Vagina (tissue), 2 donors: Measurements from ENCODE around the gene RUNX3. TPM values are rescaled to one million over a fixed set of nuclear protein-coding genes. Genes with fewer than 3 reads are reported as not detected.

Experiments
- DNase-seq, 2 donors: peaks; one replicate each; pipeline ENCODE4 v3.0.0-alpha.2; 2017; ENCODE audit errors: extremely low spot score in 2 of 2
- H3K27ac ChIP-seq: fragments of 200-600 bp; sonication (generic); one replicate; pipeline ENCODE4 v1.5.1; 2019
- H3K27me3 ChIP-seq: fragments of 200-600 bp; sonication (generic); one replicate; pipeline ENCODE4 v1.5.1; 2019
- H3K36me3 ChIP-seq, 2 donors: fragments of 200-600 bp; sonication (generic); one replicate each; pipeline ENCODE4 v1.5.1; 2017 to 2019
- H3K4me1 ChIP-seq: fragments of 200-600 bp; sonication (generic); one replicate; pipeline ENCODE4 v1.5.1; 2019
- H3K4me3 ChIP-seq, 2 donors: fragments of 200-600 bp; sonication (generic); 1 replicate in 1 of 2; 2 replicates in 1 of 2; pipeline ENCODE4 v1.5.1; 2016 to 2019
- H3K9me3 ChIP-seq: fragments of 200-600 bp; sonication (generic); one replicate; pipeline ENCODE4 v1.5.1; 2019
- CTCF ChIP-seq, 3 experiments: fragments of 450-650 bp in 2 of 3; fragments of 200-600 bp in 1 of 3; sonication (generic) in 1 of 3; IDR thresholded peaks; one replicate each; pipeline ENCODE4 v1.5.1; 2017 to 2019; ENCODE audit warnings: antibody characterized with exemption in 3 of 3, mild to moderate bottlenecking in 2 of 3, moderate library complexity in 2 of 3
- POLR2A ChIP-seq, 2 donors: fragments of 450-650 bp; IDR thresholded peaks; one replicate each; pipeline ENCODE4 v1.6.1; 2017; ENCODE audit warnings: antibody characterized with exemption in 2 of 2, mild to moderate bottlenecking in 2 of 2, moderate library complexity in 2 of 2
- POLR2AphosphoS5 ChIP-seq, 2 donors: sonication (generic); formaldehyde crosslinking; IDR thresholded peaks; one replicate each; pipeline ENCODE4 v1.9.0; 2017; ENCODE audit warnings: antibody characterized with exemption in 2 of 2, mild to moderate bottlenecking in 2 of 2, low read depth in 1 of 2; ENCODE audit not compliant: insufficient read depth in 1 of 2
- intact Hi-C: fragments of 100-400 bp; cut with DNase I; formaldehyde crosslinking; loops from one replicate; pipeline ENCODE4 v1.15.1; 2023
- total RNA-seq: library from RNA; depleted of rRNA; stranded (reverse); fragments of >200 nt; gene quantifications from one replicate; pipeline ENCODE4 v1.2.3, GENCODE V29; 2016

The RUNX3 gene
- total RNA-seq, 1 donor from 2014 or later: 4.2 TPM

- no peak for DNase-seq
- Histone ChIP-seq H3K27ac (no peak overlapping the region), H3K27me3 (no peaks in the 10 kb centered on the region), H3K4me1 (no peaks in the 10 kb centered on the region), H3K9me3 (no peaks in the 10 kb centered on the region), H3K36me3 (no peaks in the 10 kb centered on the region), H3K4me3 (no peak overlapping the region)
- intact Hi-C loops: no loop called here
- no peak for TF ChIP-seq CTCF (IDR thresholded peaks at IDR 0.05)
- TF ChIP-seq POLR2A (IDR thresholded peaks at IDR 0.05): no peak
- no peak for TF ChIP-seq POLR2AphosphoS5 (IDR thresholded peaks at IDR 0.05; ENCODE audit: insufficient read depth in 1 of 2, low read depth in 1 of 2)
These were observed 21.3 kb upstream of the RUNX3 start for GRCh38 chr1:24951337-24951736.

- Histone ChIP-seq H3K27me3 (no peaks in the 10 kb centered on the region), H3K36me3 (no peaks in the 10 kb centered on the region), H3K4me1 (no peaks in the 10 kb centered on the region), H3K9me3 (no peaks in the 10 kb centered on the region), H3K27ac (no peak overlapping the region), H3K4me3 (no peak overlapping the region)
- TF ChIP-seq POLR2A (IDR thresholded peaks at IDR 0.05) (no peak), CTCF (IDR thresholded peaks at IDR 0.05) (no peak), POLR2AphosphoS5 (IDR thresholded peaks at IDR 0.05; ENCODE audit: insufficient read depth in 1 of 2, low read depth in 1 of 2) (no peak)
- no peak for DNase-seq
- intact Hi-C loops: no loop called here
These were observed 19.3 kb upstream of the RUNX3 start for GRCh38 chr1:24949331-24949881.

- Histone ChIP-seq H3K27me3 (no peaks in the 10 kb centered on the region), H3K27ac (no peak overlapping the region), H3K4me1 (no peaks in the 10 kb centered on the region), H3K4me3 (no peak overlapping the region), H3K36me3 (no peaks in the 10 kb centered on the region), H3K9me3 (no peaks in the 10 kb centered on the region)
- DNase-seq: no peak
- intact Hi-C loops: no loop called here
- TF ChIP-seq CTCF (IDR thresholded peaks at IDR 0.05) (no peak), POLR2AphosphoS5 (IDR thresholded peaks at IDR 0.05; ENCODE audit: insufficient read depth in 1 of 2, low read depth in 1 of 2) (no peak)
These were observed 18.2 kb upstream of the RUNX3 start for GRCh38 chr1:24948079-24948827.

GRCh38 chr1:24946861-24947658 lies 17.0 kb upstream of the RUNX3 start:
- H3K36me3 ChIP-seq: no peaks in the 10 kb centered on the region
- no peaks in the 10 kb centered on the region for H3K9me3 ChIP-seq
- no peak overlapping the region for H3K27ac ChIP-seq
- intact Hi-C loops: no loop called here
- no peaks in the 10 kb centered on the region for H3K27me3 ChIP-seq
- H3K4me1 ChIP-seq: no peaks in the 10 kb centered on the region
- TF ChIP-seq POLR2A (IDR thresholded peaks at IDR 0.05) (no peak), POLR2AphosphoS5 (IDR thresholded peaks at IDR 0.05; ENCODE audit: insufficient read depth in 1 of 2, low read depth in 1 of 2) (no peak), CTCF (IDR thresholded peaks at IDR 0.05) (no peak)
- H3K4me3 ChIP-seq: no peak overlapping the region
- DNase-seq: no peak
